H54 (cell line): ENCODE measurements around the gene MCTP1.
"Not testable (repeated sequence)": the region's sequence is repeated elsewhere in the genome, so short reads cannot be mapped to it uniquely, and the experiment has no call there.

Experiments
- DNase-seq: peaks from one replicate; pipeline ENCODE4 v3.0.0; 2011; ENCODE audit warnings: low spot score, mixed read lengths; ENCODE audit not compliant: insufficient read length
- FAIRE-seq: peaks from 3 replicates; lab custom pipeline; 2011; peaks lifted over from hg19 to GRCh38; lab: Jason Lieb, UNC
- POLR2A ChIP-seq: IDR thresholded peaks from 2 replicates; pipeline ENCODE4 v1.6.1; 2011; ENCODE audit warnings: low read depth, mild to moderate bottlenecking, low read length

Gene MCTP1

GRCh38 chr5:95178046-95178651 lies 106.7 kb downstream of the MCTP1 start:
- FAIRE-seq (no peak), DNase-seq (peak; percentile 2)
- no peak for TF ChIP-seq POLR2A

GRCh38 chr5:95177456-95177855 lies 107.4 kb downstream of the MCTP1 start:
- no peak for FAIRE-seq
- TF ChIP-seq POLR2A, result no peak
- DNase-seq, result no peak

GRCh38 chr5:95175106-95175505 lies 109.8 kb downstream of the MCTP1 start:
- TF ChIP-seq POLR2A, result no peak
- DNase-seq (no peak), FAIRE-seq (no peak)

GRCh38 chr5:95172659-95173058 lies 112.2 kb downstream of the MCTP1 start:
- no peak for TF ChIP-seq POLR2A
- DNase-seq (no peak), FAIRE-seq (no peak)

GRCh38 chr5:95164861-95165260 lies 120.0 kb downstream of the MCTP1 start:
- FAIRE-seq (no peak), DNase-seq (no peak)
- TF ChIP-seq POLR2A, result no peak

GRCh38 chr5:95163079-95163478 lies 121.8 kb downstream of the MCTP1 start:
- FAIRE-seq (no peak), DNase-seq (no peak)
- TF ChIP-seq POLR2A, result no peak

GRCh38 chr5:95162231-95162992 lies 122.5 kb downstream of the MCTP1 start:
- no peak for FAIRE-seq
- no peak for DNase-seq
- no peak for TF ChIP-seq POLR2A

- no peak for FAIRE-seq
- no peak for TF ChIP-seq POLR2A
- DNase-seq, result no peak
Observed at GRCh38 chr5:95159603-95160002, 125.3 kb downstream of the MCTP1 start.

GRCh38 chr5:95155888-95156287 lies 129.0 kb downstream of the MCTP1 start:
- FAIRE-seq (no peak), DNase-seq (no peak)
- no peak for TF ChIP-seq POLR2A

- TF ChIP-seq POLR2A, result no peak
- FAIRE-seq, result no peak
- DNase-seq, result no peak
Observed at GRCh38 chr5:95153511-95153910, 131.4 kb downstream of the MCTP1 start.

GRCh38 chr5:95152535-95152934 lies 132.4 kb downstream of the MCTP1 start:
- DNase-seq (no peak), FAIRE-seq (no peak)
- no peak for TF ChIP-seq POLR2A

- FAIRE-seq (no peak), DNase-seq (no peak)
- no peak for TF ChIP-seq POLR2A
Observed at GRCh38 chr5:95152131-95152530, 132.8 kb downstream of the MCTP1 start.

- TF ChIP-seq POLR2A, result no peak
- no peak for DNase-seq
- FAIRE-seq, result no peak
Observed at GRCh38 chr5:95151694-95152093, 133.2 kb downstream of the MCTP1 start.

GRCh38 chr5:95149387-95149786 lies 135.5 kb downstream of the MCTP1 start:
- FAIRE-seq (no peak), DNase-seq (no peak)
- TF ChIP-seq POLR2A, result no peak

GRCh38 chr5:95148453-95148852 lies 136.4 kb downstream of the MCTP1 start:
- TF ChIP-seq POLR2A, result no peak
- FAIRE-seq, result no peak
- DNase-seq, result no peak

GRCh38 chr5:95143858-95144257 lies 141.0 kb downstream of the MCTP1 start:
- not testable (repeated sequence) for FAIRE-seq

More at GRCh38 chr5:95143858-95144257, 141.0 kb downstream of the MCTP1 start:
- not testable (repeated sequence) for DNase-seq
